ENCODE results near the gene EPHA3.

Gene EPHA3

GRCh38 chr3:89098964-89099585 lies 8.3 kb upstream of the EPHA3 start:
- Histone ChIP-seq H3K9ac (ENCODE audit: low read length) (no peak overlapping the region), H3K4me1 (ENCODE audit: insufficient read depth, low read length, severe bottlenecking) (no peaks in the 10 kb centered on the region), H3K4me2 (ENCODE audit: low read length) (no peak overlapping the region), H3K79me2 (ENCODE audit: insufficient read depth, low read length) (no peaks in the 10 kb centered on the region), H3K9me2 (ENCODE audit: low read depth, low read length) (no peaks in the 10 kb centered on the region), H4K20me1 (ENCODE audit: insufficient read depth, low read length) (no peaks in the 10 kb centered on the region), H3K36me3 (ENCODE audit: insufficient read depth, low read length) (no peaks in the 10 kb centered on the region), H3K4me3 (ENCODE audit: low read depth, low read length, poor library complexity, severe bottlenecking) (no peak overlapping the region), H3K27me3 (ENCODE audit: insufficient read depth, low read length) (no peaks in the 10 kb centered on the region), H2AFZ (ENCODE audit: low read length) (no peak overlapping the region), H3K9me3 (ENCODE audit: low read length) (no peaks in the 10 kb centered on the region), H3F3A (ENCODE audit: insufficient read depth, low read length) (no peaks in the 10 kb centered on the region), H3K27ac (ENCODE audit: low read depth, low read length, poor library complexity, severe bottlenecking) (no peak overlapping the region)
- TF ChIP-seq CTCF (IDR thresholded peaks at IDR 0.05; ENCODE audit: low read length) = peak; percentile 94
- no peak for TF ChIP-seq EZH2 (IDR thresholded peaks at IDR 0.05; ENCODE audit: borderline replicate concordance, low read length)

- Histone ChIP-seq H3K36me3 (ENCODE audit: insufficient read depth, low read length) (no peaks in the 10 kb centered on the region), H3K79me2 (ENCODE audit: insufficient read depth, low read length) (no peaks in the 10 kb centered on the region), H4K20me1 (ENCODE audit: insufficient read depth, low read length) (no peaks in the 10 kb centered on the region), H3K9me2 (ENCODE audit: low read depth, low read length) (no peaks in the 10 kb centered on the region), H3K4me2 (ENCODE audit: low read length) (no peak overlapping the region), H3K4me1 (ENCODE audit: insufficient read depth, low read length, severe bottlenecking) (no peaks in the 10 kb centered on the region), H3K27me3 (ENCODE audit: insufficient read depth, low read length) (no peaks in the 10 kb centered on the region), H3F3A (ENCODE audit: insufficient read depth, low read length) (no peaks in the 10 kb centered on the region), H3K9me3 (ENCODE audit: low read length) (no peaks in the 10 kb centered on the region), H3K27ac (ENCODE audit: low read depth, low read length, poor library complexity, severe bottlenecking) (no peak overlapping the region), H3K4me3 (ENCODE audit: low read depth, low read length, poor library complexity, severe bottlenecking) (no peak overlapping the region), H3K9ac (ENCODE audit: low read length) (no peak overlapping the region), H2AFZ (ENCODE audit: low read length) (no peak overlapping the region)
- TF ChIP-seq CTCF (IDR thresholded peaks at IDR 0.05; ENCODE audit: low read length) (no peak), EZH2 (IDR thresholded peaks at IDR 0.05; ENCODE audit: borderline replicate concordance, low read length) (no peak)
Measured at GRCh38 chr3:89101251-89101650, 6.2 kb upstream of the EPHA3 start.

- Histone ChIP-seq H3K36me3 (ENCODE audit: insufficient read depth, low read length) (no peaks in the 10 kb centered on the region), H2AFZ (ENCODE audit: low read length) (no peak overlapping the region), H3K4me2 (ENCODE audit: low read length) (no peak overlapping the region), H3K9me2 (ENCODE audit: low read depth, low read length) (no peaks in the 10 kb centered on the region), H3K4me3 (ENCODE audit: low read depth, low read length, poor library complexity, severe bottlenecking) (no peak overlapping the region), H3K9me3 (ENCODE audit: low read length) (no peaks in the 10 kb centered on the region), H3K79me2 (ENCODE audit: insufficient read depth, low read length) (no peaks in the 10 kb centered on the region), H3K27ac (ENCODE audit: low read depth, low read length, poor library complexity, severe bottlenecking) (no peak overlapping the region), H4K20me1 (ENCODE audit: insufficient read depth, low read length) (no peaks in the 10 kb centered on the region), H3F3A (ENCODE audit: insufficient read depth, low read length) (no peaks in the 10 kb centered on the region), H3K4me1 (ENCODE audit: insufficient read depth, low read length, severe bottlenecking) (no peaks in the 10 kb centered on the region), H3K9ac (ENCODE audit: low read length) (no peak overlapping the region), H3K27me3 (ENCODE audit: insufficient read depth, low read length) (no peaks in the 10 kb centered on the region)
- no peak for TF ChIP-seq EZH2 (IDR thresholded peaks at IDR 0.05; ENCODE audit: borderline replicate concordance, low read length)
- TF ChIP-seq CTCF (IDR thresholded peaks at IDR 0.05; ENCODE audit: low read length) = no peak
Measured at GRCh38 chr3:89101921-89102320, 5.5 kb upstream of the EPHA3 start.

Data from OCI-LY1 (cell line).